HEK293 (cell line): Measurements from ENCODE around the gene CREM.

Source experiments
- CTCF ChIA-PET: fragments of 350-600 bp; formaldehyde crosslinking; extraction: SDS; loops from one replicate; lab custom pipeline; 2021; ENCODE audit warnings: antibody characterized with exemption; lab: Yijun Ruan, JAX
- POLR2A ChIA-PET: fragments of 300-600 bp; formaldehyde crosslinking; extraction: SDS; loops from one replicate; lab custom pipeline; 2020; ENCODE audit warnings: antibody characterized with exemption, inconsistent platforms; lab: Yijun Ruan, JAX
- H3K27ac ChIP-seq: fragments of 200-500 bp; sonication (Bioruptor generic); 2 replicates; pipeline ENCODE4 v1.5.1; 2014; ENCODE audit warnings: low read depth, low read length, control low read depth, inconsistent platforms; ENCODE audit errors: extremely low read depth
- H3K36me3 ChIP-seq, 2 experiments: fragments of 200-500 bp in 1 of 2; sonication (Bioruptor generic) in 1 of 2; 1 replicate in 1 of 2; 2 replicates in 1 of 2; pipeline ENCODE4 v1.5.1; 2014 to 2017; ENCODE audit warnings: inconsistent platforms in 2 of 2, low read length in 2 of 2; ENCODE audit not compliant: control insufficient read depth in 2 of 2, insufficient read depth in 1 of 2
- H3K4me1 ChIP-seq: fragments of 200-500 bp; sonication (Bioruptor generic); 2 replicates; pipeline ENCODE4 v1.5.1; 2014; ENCODE audit warnings: mild to moderate bottlenecking, low read length, inconsistent platforms; ENCODE audit not compliant: control insufficient read depth, insufficient read depth
- H3K4me3 ChIP-seq: 2 replicates; pipeline ENCODE4 v1.5.1; 2011; ENCODE audit warnings: low read depth, mild to moderate bottlenecking, control low read depth, low read length, moderate library complexity
- H3K9me3 ChIP-seq: fragments of 200-500 bp; sonication (Bioruptor generic); 2 replicates; pipeline ENCODE4 v1.5.1; 2014; ENCODE audit warnings: low read depth, low read length, inconsistent platforms; ENCODE audit not compliant: control insufficient read depth, insufficient read depth
- EGR2 ChIP-seq: fragments of 450-650 bp; formaldehyde crosslinking; IDR thresholded peaks from 2 replicates; pipeline ENCODE4 v1.5.1; 2016; ENCODE audit warnings: low read depth, missing biosample characterization, missing genetic modification characterization
- KLF9 ChIP-seq: fragments of 450-650 bp; formaldehyde crosslinking; IDR thresholded peaks from 2 replicates; pipeline ENCODE4 v1.5.1; 2016; ENCODE audit warnings: missing biosample characterization, missing genetic modification characterization, low read depth
- SP2 ChIP-seq: fragments of 450-650 bp; formaldehyde crosslinking; IDR thresholded peaks from 2 replicates; pipeline ENCODE4 v1.5.1; 2016; ENCODE audit warnings: missing biosample characterization, missing genetic modification characterization
- SP7 ChIP-seq: fragments of 450-650 bp; formaldehyde crosslinking; IDR thresholded peaks from 2 replicates; pipeline ENCODE4 v1.5.1; 2016; ENCODE audit warnings: missing biosample characterization, missing genetic modification characterization
- ZNF114 ChIP-seq: fragments of 450-650 bp; formaldehyde crosslinking; IDR thresholded peaks from 2 replicates; pipeline ENCODE4 v1.5.0; 2017; ENCODE audit warnings: missing biosample characterization, missing genetic modification characterization
- ZNF266 ChIP-seq: fragments of 450-650 bp; formaldehyde crosslinking; IDR thresholded peaks from 2 replicates; pipeline ENCODE4 v1.5.1; 2016; ENCODE audit warnings: missing biosample characterization, missing genetic modification characterization, low read depth
- ZNF292 ChIP-seq: fragments of 450-650 bp; formaldehyde crosslinking; IDR thresholded peaks from 2 replicates; pipeline ENCODE4 v1.5.1; 2016; ENCODE audit warnings: low read depth, missing biosample characterization, missing genetic modification characterization, borderline replicate concordance
- ZNF354C ChIP-seq: fragments of 450-650 bp; formaldehyde crosslinking; IDR thresholded peaks from 2 replicates; pipeline ENCODE4 v1.5.1; 2016; ENCODE audit warnings: missing biosample characterization, missing genetic modification characterization, low read depth, borderline replicate concordance
- ZNF544 ChIP-seq: fragments of 450-650 bp; formaldehyde crosslinking; IDR thresholded peaks from 2 replicates; pipeline ENCODE4 v1.5.0; 2017; ENCODE audit warnings: missing biosample characterization, missing genetic modification characterization
- ZNF560 ChIP-seq: fragments of 450-650 bp; formaldehyde crosslinking; IDR thresholded peaks from 2 replicates; pipeline ENCODE4 v1.5.1; 2017; ENCODE audit warnings: missing biosample characterization, missing genetic modification characterization, borderline replicate concordance
- ZNF701 ChIP-seq: fragments of 450-650 bp; formaldehyde crosslinking; IDR thresholded peaks from 2 replicates; pipeline ENCODE4 v1.5.1; 2016; ENCODE audit warnings: missing biosample characterization, missing genetic modification characterization
- ZNF837 ChIP-seq: fragments of 450-650 bp; formaldehyde crosslinking; IDR thresholded peaks from 2 replicates; pipeline ENCODE4 v1.5.1; 2016; ENCODE audit warnings: missing biosample characterization, missing genetic modification characterization
- ZSCAN30 ChIP-seq: fragments of 450-650 bp; IDR thresholded peaks from 2 replicates; pipeline ENCODE4 v1.5.1; 2018; ENCODE audit warnings: missing biosample characterization, mild to moderate bottlenecking, missing genetic modification characterization, moderate library complexity
- TF ChIP-seq, protein P1 (sequence below): fragments of 450-650 bp; formaldehyde crosslinking; IDR thresholded peaks from 2 replicates; pipeline ENCODE4 v1.5.1; 2016; ENCODE audit warnings: missing biosample characterization, missing genetic modification characterization
- TF ChIP-seq, protein P2 (sequence below): IDR thresholded peaks from 2 replicates; pipeline ENCODE4 v1.6.1; 2011; ENCODE audit warnings: mild to moderate bottlenecking, low read depth, low read length, borderline replicate concordance
- TF ChIP-seq, protein P3 (sequence below): fragments of 450-650 bp; formaldehyde crosslinking; IDR thresholded peaks from 2 replicates; pipeline ENCODE4 v1.5.1; 2016; ENCODE audit warnings: missing biosample characterization, missing genetic modification characterization
- TF ChIP-seq, protein P4 (sequence below): fragments of 450-650 bp; IDR thresholded peaks from 2 replicates; pipeline ENCODE4 v1.5.1; 2018; ENCODE audit warnings: missing biosample characterization, missing genetic modification characterization
- TF ChIP-seq, protein P5 (sequence below): fragments of 450-650 bp; formaldehyde crosslinking; IDR thresholded peaks from 2 replicates; pipeline ENCODE4 v1.5.1; 2017; ENCODE audit warnings: missing biosample characterization, missing genetic modification characterization

Gene CREM

DNA sequence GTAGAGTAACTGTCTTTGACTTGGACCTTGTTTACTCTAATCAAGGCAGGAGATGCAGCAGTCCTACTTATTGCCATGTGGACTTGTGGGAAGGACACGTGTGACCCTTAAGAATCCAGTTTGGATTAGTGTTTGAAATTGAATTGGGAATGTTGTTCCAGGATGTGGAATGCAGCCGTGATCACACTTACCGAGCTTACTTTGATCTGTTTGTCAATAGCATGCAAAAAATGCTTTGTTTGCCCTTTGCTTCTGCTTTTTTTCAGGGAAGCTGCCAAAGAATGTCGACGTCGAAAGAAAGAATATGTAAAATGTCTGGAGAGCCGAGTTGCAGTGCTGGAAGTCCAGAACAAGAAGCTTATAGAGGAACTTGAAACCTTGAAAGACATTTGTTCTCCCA lies 84.7 kb downstream of the CREM start:
- no peaks in the 10 kb centered on the region for H3K4me1 ChIP-seq
- no peaks in the 10 kb centered on the region for H3K9me3 ChIP-seq
- no peak for TF ChIP-seq ZNF544
- TF ChIP-seq, protein P1, sequence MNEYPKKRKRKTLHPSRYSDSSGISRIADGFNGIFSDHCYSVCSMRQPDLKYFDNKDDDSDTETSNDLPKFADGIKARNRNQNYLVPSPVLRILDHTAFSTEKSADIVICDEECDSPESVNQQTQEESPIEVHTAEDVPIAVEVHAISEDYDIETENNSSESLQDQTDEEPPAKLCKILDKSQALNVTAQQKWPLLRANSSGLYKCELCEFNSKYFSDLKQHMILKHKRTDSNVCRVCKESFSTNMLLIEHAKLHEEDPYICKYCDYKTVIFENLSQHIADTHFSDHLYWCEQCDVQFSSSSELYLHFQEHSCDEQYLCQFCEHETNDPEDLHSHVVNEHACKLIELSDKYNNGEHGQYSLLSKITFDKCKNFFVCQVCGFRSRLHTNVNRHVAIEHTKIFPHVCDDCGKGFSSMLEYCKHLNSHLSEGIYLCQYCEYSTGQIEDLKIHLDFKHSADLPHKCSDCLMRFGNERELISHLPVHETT (tag by site-specific recombination): no peak
- TF ChIP-seq ZNF292 (tag by site-specific recombination): no peak
- no peak for TF ChIP-seq ZNF266
- no peak for TF ChIP-seq ZNF560 (tag by site-specific recombination)
- no peak for TF ChIP-seq EGR2 (tag by site-specific recombination)
- TF ChIP-seq, protein P2, sequence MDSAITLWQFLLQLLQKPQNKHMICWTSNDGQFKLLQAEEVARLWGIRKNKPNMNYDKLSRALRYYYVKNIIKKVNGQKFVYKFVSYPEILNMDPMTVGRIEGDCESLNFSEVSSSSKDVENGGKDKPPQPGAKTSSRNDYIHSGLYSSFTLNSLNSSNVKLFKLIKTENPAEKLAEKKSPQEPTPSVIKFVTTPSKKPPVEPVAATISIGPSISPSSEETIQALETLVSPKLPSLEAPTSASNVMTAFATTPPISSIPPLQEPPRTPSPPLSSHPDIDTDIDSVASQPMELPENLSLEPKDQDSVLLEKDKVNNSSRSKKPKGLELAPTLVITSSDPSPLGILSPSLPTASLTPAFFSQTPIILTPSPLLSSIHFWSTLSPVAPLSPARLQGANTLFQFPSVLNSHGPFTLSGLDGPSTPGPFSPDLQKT: no peak
- TF ChIP-seq ZSCAN30 (tag by site-specific recombination): no peak
- TF ChIP-seq, protein P3, sequence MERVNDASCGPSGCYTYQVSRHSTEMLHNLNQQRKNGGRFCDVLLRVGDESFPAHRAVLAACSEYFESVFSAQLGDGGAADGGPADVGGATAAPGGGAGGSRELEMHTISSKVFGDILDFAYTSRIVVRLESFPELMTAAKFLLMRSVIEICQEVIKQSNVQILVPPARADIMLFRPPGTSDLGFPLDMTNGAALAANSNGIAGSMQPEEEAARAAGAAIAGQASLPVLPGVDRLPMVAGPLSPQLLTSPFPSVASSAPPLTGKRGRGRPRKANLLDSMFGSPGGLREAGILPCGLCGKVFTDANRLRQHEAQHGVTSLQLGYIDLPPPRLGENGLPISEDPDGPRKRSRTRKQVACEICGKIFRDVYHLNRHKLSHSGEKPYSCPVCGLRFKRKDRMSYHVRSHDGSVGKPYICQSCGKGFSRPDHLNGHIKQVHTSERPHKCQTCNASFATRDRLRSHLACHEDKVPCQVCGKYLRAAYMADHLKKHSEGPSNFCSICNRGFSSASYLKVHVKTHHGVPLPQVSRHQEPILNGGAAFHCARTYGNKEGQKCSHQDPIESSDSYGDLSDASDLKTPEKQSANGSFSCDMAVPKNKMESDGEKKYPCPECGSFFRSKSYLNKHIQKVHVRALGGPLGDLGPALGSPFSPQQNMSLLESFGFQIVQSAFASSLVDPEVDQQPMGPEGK (tag by site-specific recombination): no peak
- TF ChIP-seq SP7 (tag by site-specific recombination): no peak
- no peak for TF ChIP-seq ZNF701 (tag by site-specific recombination)
- TF ChIP-seq SP2 (tag by site-specific recombination): no peak
- TF ChIP-seq ZNF354C (tag by site-specific recombination): no peak
- ChIA-PET POLR2A (interaction anchor here (0.6 kb wide), 1 partner anchor 85 kb away, joined by 3 read pairs; the partner anchor contains the start of gene CREM), CTCF (interaction anchor here (0.5 to 2.5 kb wide), 2 partner anchors 16 to 83 kb away, joined by 4 to 10 read pairs; no protein-coding TSS in a partner anchor)
- peaks cover 0 to 22% of the 10 kb centered on the region in 2 experiments; a peak in 2 of 3 replicates for H3K36me3 ChIP-seq
- no peak overlapping the region for H3K27ac ChIP-seq
- no peak overlapping the region for H3K4me3 ChIP-seq

DNA sequence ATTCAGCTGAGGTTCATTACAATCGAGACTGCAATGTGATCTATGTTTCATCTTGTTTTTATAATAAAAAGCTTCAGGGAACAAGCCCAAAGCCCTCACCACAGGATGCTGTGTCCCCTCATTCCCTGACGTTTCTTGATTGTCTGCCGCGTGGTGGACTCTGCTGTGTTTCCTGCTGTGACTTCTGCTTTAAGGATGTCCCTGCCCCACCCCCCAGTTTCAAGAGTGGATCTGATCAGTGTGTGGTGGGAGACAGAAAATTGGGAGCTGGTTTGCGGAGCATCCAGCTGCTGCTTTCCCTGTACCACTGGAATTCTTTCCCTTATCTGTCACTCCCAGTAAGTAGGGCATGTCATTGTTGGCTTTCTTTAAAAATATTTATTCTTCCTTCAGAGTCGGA lies 86.2 kb downstream of the CREM start:
- TF ChIP-seq ZNF114 (tag by site-specific recombination) (no peak), ZNF837 (tag by site-specific recombination) (no peak), KLF9 (tag by site-specific recombination) (no peak)
- TF ChIP-seq, protein P4, sequence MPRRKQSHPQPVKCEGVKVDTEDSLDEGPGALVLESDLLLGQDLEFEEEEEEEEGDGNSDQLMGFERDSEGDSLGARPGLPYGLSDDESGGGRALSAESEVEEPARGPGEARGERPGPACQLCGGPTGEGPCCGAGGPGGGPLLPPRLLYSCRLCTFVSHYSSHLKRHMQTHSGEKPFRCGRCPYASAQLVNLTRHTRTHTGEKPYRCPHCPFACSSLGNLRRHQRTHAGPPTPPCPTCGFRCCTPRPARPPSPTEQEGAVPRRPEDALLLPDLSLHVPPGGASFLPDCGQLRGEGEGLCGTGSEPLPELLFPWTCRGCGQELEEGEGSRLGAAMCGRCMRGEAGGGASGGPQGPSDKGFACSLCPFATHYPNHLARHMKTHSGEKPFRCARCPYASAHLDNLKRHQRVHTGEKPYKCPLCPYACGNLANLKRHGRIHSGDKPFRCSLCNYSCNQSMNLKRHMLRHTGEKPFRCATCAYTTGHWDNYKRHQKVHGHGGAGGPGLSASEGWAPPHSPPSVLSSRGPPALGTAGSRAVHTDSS (tag by site-specific recombination): no peak
- TF ChIP-seq, protein P5, sequence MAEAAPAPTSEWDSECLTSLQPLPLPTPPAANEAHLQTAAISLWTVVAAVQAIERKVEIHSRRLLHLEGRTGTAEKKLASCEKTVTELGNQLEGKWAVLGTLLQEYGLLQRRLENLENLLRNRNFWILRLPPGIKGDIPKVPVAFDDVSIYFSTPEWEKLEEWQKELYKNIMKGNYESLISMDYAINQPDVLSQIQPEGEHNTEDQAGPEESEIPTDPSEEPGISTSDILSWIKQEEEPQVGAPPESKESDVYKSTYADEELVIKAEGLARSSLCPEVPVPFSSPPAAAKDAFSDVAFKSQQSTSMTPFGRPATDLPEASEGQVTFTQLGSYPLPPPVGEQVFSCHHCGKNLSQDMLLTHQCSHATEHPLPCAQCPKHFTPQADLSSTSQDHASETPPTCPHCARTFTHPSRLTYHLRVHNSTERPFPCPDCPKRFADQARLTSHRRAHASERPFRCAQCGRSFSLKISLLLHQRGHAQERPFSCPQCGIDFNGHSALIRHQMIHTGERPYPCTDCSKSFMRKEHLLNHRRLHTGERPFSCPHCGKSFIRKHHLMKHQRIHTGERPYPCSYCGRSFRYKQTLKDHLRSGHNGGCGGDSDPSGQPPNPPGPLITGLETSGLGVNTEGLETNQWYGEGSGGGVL (tag by site-specific recombination): no peak
- Histone ChIP-seq H3K9me3 (no peaks in the 10 kb centered on the region), H3K4me1 (no peaks in the 10 kb centered on the region), H3K27ac (no peak overlapping the region), H3K36me3 (peaks cover 0 to 19% of the 10 kb centered on the region in 2 experiments; a peak in 1 of 3 replicates), H3K4me3 (no peak overlapping the region)
- ChIA-PET POLR2A (no interaction called here), CTCF (interaction anchor here (2.0 to 2.5 kb wide), 2 partner anchors 17 to 92 kb away, joined by 6 to 10 read pairs; no protein-coding TSS in a partner anchor)
